T-helper 2 cell (primary cell): Measurements from ENCODE around the gene MPPED1.

Experiments used
- DNase-seq, 5 experiments: peaks; one replicate each; pipeline versions ENCODE4 v3.0.0 to v3.0.0-alpha.2; 2012 to 2022

MPPED1 gene

DNA sequence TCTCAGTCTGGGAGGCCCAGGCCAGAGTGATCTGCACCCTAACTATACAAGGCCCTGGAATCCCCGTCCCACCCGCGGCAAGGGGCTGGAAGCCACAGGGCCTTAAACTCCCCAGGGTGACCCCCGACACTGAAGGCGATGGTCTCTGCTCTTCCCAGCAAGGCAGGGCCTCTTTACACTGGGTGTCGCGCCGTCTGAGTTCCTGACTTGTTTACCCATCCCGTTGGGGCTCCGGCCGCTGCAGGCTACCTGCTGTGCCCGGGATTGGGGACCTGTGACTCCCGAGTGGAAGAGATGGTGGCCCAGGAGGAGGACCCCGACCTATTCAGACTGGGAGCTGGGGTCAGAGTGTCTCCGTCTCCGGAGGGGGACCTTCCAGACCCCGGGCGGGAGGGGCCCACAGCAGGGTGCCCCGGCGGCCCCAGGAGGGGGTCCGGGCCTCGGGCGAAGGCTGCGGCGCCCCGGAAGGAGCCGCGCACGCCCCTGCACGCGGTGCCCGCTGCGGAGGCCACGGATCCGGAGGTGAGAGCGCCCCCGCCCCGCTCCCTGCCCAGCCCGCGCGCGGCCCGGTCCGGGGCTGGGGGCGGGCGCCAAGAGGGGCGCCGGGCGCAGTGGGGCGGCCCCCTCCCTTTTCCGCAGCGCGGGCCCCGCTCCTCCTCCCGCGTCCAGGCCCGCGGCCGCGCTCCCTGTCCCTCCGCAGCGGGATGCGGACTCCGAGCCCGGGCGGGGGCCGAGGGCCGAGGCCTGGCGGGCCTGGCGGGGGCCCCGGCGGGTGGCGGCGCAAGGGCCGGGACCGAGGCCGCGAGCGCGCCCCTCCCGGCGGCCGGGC, 560 bp upstream of the MPPED1 start:
- no peak for DNase-seq

DNA sequence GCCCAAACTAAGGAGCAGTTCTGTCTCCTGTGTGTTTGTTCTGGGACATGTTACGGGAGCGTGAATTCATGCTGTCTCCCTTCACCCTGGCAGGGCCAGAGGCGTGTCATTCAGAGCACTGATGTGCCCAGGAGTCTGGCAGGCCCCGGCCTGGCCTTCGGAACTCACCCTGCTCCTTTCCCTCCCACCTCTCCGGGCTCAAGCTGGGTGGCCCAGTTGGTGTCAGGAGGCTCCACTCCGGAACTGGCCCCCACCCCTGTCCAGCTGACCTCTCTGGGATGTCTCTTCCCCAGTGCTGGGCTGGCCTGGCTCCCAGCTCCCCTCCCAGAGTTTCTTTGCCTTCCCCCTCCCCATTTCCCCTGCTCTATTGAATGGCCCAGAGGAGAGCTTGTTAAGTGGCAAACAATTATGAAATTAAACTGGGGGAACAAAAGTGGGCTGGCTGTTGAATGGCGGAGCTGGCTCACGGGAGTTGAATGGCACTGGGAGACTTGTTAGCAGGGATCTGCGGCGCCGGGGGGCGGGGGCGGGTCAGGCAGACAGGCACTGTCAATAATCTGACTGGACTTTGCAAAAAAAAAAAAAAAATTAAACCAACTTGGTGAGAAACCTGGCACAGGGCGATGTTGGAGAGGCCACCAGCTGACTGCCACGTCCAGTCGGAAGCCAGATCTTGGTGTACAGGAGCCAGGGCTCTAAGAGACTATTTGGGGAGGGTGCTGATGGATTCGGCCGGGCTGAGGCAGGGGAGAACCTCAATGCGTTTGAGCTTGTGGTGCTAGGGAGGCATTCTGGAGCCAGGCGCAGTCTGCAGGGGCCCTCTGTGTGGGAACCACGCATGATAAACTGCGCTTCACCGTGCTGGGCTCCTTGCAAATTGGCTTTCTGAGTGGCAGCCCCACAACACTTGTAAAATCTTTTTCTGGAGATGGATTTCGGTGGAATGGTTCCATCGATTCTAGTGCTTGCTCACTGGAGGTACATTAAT, 1.3 kb downstream of the MPPED1 start:
- no peak for DNase-seq

DNA sequence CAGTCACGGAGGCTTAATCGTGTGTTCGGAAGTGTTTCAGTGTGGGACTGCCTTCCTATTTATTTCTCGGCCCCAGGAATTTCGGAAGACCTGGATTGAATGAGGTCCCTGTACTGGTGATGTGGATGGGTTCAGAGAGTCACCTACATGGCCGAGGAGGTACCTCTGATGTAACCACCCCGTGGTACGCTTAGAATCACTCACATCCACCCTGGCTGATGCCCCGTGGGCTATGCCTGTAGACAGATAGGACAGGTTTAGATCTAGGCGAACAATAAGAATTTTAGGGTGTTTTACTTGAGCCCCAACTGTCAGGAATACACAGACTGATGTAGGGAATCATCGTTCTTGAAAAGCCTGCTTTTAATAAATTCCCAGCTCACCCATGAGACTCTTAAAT, 2.0 kb downstream of the MPPED1 start:
- no peak for DNase-seq

DNA sequence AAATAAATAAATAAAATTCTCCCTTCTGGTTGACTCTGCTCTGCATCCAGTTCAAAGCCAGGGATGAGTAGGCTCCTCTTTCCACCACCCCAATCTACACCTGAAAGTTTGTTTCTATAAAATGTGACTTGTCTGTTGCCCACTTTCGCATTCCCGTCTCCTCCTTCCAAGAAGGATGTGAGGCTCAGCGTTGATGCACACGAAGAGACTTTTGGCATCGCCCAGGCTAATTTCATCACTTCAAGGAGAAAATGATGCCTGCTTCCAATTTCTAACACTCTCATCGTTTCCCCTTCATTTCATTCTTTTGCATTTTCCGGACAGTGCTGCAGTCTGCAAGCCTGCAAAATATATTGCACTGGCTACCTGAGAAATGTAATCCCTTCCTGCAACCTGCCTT, 3.9 kb downstream of the MPPED1 start:
- DNase-seq = no peak

DNA sequence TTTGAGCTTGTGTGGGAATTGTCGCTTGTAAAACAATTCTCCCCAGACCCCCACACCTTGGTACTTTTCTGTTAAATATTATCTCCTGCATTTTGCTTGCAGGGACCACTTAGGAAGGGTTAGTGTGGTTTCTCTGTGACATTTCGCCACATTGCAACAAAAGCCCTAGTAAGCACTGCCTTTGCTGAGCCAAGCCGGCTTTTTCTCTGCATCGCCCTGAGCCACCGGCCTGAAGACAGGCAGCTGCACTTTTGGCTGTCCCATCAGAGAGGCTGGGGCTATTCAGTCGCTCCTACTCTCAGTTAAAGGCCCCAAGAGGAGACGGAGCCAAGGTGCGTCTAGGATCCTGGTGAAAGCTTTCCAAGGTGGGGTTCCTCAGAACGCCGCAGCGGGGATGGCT, 5.7 kb downstream of the MPPED1 start:
- DNase-seq = no peak

DNA sequence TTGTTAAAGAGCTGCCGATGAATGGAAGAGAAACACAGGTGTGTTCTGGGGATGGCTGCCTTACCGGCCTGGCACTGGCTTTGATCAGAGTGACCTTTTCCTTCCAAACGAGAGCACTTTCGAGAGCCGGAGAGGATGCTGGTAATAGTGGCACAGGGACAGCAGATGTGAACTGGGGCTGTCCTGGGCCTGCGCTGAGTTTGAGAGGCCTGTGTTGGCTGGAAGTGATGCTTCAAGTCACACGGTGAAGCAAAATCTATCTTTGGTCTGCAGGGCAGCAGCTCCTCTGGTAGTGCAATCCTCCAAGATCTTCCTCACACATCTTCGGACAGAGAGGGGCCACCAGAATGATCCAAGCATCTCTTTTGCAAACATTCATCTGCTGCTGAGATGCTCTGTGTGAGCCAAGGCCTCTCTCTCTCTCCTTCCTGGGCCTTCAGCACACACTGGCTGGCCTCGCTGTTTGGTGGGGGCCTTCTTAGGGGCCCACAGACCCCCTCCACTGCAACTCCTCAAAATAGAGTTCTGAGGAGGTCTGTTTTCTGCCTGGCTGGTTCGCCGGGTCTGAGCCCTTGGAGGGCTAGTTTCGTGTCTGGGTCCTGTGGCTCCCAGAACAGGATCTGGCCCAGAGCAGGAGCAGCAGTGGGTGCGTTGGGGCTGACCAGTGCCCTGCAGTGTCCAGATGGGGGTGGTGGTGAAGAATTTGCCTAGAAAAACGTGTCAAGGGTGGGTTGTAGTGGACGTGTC, 6.4 kb downstream of the MPPED1 start:
- DNase-seq = no peak

DNA sequence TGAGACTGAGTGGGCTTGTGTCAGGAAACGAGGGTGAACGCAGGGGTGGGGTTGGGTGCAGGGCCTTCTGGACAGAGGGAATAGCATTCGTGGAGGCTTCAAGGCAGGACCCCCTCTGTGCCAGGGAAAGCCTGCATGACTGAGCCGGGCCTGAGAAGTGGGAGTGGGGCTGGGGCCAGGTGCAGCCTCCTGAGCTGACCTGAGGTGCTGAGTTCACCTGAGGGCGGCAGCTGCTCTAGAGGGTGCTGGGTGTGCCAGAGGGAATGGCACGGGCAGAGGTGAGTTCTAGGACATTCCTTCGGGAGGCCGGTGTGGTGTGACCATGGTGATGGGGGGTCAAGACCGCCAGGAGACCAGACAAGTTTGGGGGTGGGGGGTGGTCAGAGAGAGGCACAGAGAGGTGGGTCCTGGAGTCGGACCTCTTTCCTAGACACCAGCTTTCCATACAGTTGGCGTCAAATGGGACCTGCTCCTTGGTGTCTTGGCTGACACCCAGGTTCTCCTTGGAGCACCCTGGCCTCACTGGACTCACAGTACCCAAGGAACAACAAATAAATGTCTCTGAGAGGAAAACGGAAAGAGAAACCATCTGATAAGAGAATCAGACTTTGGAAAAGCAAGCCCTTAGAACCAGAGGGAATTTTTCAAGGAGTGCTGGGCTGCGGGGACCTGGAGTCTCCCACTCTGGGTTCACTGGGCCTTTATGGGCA, 7.7 kb downstream of the MPPED1 start:
- DNase-seq = no peak

DNA sequence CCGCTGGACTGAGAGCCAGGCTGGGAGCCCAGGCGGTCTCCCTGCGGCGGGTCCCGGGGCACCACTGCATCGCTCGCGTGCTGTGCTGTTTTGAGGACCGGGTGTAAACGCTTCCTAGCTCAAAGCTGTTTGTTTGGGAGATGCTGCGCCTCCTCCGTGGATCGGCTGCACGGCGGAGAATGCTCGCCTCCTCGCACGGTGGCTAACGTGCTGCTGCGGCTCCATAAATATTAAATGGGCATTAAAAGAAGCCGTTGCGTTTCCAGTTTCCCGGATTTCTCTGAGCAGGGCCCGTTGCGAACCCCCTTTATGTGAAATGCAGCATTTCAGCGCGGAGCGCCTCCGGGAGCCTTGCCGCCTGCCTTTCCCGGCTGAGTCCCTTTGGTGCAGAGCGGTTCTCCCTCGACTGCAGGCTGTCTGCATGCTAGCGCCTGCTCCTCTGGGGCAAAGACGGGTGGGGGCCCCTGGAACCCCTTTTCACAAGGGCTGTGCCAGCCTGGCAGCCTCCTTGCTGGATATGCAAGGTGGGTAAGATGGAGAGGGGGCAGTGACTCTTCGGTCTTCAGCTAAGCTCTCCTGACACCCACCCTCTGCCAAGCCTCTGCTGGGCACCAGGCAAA, 9.3 kb downstream of the MPPED1 start:
- DNase-seq = no peak

DNA sequence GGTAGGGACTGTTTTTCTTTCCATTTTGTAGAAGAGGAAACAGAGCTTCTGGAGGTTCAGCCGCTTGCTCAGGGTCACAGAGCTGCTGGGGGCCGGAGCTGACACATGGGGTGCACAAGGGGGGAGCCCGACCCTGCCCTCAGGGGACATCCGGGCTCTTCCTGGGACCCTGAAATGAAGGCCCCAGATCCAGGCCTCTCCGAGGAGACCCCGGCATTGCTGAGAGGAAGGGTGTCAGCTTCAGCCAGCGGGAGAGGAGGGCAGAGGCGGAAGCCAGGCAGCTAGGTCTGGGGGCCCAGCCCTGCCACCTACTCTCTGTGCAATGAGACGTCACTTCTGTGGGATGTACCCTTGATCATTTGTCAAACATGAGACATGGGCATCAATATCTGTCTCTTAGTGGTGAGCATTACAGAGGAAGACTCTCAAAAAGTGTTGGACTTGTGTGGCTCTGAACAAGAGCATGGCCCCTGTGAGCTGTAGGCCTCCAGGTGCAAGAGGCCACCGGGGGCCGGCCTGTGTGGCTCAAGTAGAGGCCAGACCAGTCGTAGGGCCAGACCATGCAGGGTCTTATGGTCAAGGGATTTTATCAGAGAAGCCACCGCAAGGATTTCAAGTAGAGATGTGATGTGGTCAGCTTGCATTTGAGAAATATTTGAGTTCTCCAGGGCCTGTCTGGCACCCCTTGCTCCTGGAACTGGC, 10.3 kb downstream of the MPPED1 start:
- DNase-seq = no peak

DNA sequence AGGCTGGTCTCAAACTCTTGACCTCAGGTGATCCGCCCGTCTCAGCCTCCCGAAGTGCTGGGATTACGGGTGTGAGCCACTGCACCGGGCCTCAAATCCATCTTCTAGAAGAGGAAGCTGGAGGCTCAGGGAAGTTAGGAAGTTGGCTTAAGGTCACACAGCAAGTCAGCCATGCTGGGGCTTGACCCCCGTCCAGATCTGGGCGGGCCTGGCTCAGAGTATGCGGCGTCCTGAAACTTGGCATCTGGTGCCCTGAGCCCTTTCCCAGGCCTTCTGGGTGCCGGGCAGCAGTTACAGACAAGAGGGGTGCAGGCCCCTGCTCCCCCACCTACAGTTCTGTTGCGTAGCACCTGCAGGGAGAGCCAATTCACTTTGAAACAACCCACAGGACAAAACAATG, 11.2 kb downstream of the MPPED1 start:
- no peak for DNase-seq

DNA sequence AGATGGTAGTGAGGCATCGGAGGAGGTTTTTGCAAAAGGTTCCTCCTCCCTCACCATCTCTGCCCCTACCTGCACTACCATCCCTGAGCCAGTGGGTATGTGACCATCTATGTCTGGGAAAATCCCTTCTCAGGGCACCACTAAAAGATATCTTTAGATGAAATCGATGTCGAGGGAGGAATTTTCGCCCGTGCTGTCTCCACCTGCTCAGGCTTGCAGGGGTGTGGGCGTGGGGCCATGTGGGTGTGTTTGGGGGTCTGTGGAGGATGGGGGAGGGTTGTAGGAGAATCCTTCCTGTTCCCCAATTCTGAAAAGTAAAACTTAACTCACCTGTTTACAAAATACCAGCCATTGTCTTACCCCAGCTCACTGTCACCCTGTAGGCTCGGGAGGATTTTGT, 12.4 kb downstream of the MPPED1 start:
- DNase-seq = no peak

DNA sequence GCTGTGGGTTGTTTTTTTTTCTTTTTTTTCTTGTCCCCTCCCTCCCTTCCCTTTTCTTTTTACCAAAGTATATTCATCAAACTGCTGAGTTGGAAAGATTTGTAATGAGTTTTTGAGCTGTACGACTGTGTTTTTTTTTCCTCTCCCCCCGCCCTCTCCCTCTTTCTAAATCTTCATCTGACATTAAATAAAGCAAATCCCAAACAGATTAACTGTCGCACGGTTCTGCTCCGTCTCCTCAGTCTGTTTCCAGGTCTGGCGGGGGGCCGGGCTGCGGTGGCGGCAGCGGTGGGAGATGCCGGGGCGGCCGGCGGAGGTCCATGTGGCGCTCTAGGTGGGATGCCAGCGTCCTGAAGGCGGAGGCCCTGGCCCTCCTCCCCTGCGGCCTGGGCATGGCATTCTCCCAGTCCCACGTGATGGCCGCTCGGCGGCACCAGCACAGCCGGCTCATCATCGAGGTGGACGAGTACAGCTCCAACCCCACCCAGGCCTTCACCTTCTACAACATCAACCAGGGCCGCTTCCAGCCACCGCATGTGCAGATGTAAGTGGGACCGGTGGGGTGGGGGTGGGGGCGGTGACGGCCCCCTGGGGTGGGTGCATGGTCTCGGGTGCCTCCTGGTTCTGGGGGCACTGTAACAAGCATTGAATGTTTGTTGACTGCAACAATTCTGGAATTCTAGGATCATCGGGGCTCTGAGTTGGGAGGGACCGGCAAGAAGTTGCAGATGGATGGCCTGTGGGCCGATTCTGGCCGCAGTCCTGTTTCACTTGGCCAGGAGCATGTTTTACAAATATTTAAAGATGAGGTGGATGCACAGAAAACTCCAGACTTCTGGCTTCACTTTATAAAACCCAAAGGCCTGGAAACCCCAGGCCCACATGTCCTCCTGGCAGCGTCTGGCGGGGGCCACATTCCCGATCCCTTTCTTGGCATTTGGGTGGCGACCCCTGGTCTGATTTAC, 13.1 kb downstream of the MPPED1 start:
- DNase-seq = no peak

DNA sequence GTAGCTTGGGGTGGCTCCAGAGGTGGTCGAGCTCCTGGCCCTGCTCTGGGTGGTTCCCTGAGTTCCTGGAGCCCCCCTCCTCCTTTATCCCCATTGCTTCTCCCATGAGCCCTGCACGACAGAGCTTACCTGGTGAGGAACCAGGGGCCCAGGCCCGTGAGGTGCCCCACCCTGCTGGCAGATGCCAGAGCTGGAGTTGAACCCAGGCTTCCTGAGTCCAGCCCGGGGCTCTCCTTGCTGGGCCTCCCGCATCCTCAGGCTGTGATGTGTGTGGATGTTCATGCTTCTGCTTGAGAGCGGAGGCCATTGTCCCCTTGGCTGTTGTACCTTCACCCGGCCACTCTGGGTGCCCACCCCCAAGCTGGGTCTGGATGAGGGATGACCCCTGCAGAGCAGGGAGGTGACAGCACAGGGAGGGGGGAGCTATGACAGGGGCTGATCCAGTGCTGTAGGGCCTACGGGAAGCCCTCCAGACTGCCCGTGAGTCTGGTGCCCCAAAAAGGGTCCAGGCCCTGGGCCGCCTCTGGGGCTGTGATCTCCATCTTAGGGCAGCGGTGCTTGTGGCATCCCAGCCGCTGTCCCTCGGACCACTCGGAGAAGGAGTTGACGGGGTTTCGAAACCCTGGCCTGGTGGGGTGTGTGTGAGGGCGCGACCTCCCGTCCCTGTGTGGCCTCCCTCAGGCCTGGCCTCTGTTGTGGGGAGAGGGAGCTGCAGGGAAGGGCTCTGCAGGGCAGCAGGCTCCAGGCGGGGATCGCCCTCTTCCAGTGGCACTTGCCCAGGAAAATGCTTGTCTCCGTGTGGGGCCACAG, 14.4 kb downstream of the MPPED1 start:
- no peak for DNase-seq

DNA sequence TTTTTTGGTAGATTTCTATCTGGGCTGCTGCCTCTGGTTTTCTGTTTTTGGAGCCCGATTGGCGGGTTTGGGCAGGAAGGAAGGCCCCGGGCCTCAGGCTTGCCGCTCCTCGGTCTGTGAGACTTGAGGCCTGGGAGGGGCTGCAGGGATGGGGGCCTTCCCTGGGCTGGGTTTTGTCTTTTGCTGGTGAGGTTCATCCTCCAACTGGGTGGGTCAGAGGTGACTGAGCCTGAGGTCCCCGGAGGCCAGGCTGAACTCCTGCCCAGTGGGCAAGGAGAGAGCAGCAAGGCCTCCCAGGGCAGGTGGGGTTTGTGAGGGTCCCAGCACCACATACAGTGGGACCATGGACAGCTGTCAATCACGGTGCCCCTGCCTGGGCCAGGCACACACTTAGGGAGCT, 15.0 kb downstream of the MPPED1 start:
- DNase-seq = no peak

DNA sequence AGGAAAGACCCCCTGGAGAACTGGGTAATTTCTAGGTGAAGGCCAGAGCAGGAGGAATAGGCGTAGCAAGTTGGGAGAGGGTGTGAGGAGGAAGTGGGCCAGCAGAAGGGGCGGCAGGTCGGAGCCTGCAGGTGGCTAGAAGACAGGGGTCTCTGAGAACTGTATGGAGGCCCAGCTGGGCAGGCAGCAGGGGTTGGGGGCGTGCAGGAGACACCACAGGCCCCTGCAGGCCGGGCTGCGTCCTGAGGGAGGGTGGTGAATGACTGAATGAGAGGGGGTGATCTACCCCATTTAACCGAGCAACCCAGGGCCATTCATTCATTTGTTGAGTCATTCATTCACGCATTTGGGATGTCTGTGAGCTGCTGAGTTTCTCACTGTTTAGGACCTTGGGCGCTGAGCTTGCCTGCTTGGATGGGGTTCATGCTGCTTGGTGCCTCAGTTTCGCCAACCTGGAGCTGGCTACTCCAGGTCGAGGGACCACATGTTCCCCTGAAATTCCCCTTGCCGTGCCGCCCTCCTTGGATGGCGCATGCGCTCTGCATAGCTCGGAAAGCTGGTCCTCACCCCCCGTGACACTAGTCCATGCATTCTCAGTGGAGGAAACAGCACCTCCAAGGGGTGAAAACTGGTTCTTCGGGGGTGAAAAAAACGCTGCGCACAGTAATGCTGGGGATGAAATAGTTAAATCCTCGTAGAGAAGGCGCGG, 15.6 kb downstream of the MPPED1 start:
- DNase-seq = no peak

DNA sequence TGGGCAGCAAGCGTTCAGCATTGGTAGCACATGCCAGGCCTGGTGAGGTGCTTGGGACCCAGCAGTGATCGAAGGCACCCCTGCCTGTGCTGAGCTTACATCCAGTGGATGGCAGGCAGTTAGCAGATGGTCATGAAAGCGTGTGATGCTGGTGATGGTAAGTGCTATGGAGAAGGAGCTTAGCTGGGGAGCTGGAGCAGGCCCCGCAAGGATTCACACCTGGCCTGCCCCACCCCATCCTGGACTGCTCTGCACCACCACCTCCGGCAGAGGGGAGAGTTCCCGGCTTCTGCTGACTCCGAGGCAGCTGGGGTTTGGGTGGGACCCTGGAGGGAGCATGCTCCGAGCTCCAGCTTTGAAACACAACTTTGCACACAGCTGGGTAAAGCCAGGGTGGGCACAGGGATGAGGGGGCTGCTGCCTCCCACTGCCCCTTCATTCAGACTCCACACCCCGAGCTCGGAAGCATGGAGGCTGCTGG, 16.2 kb downstream of the MPPED1 start:
- no peak for DNase-seq

DNA sequence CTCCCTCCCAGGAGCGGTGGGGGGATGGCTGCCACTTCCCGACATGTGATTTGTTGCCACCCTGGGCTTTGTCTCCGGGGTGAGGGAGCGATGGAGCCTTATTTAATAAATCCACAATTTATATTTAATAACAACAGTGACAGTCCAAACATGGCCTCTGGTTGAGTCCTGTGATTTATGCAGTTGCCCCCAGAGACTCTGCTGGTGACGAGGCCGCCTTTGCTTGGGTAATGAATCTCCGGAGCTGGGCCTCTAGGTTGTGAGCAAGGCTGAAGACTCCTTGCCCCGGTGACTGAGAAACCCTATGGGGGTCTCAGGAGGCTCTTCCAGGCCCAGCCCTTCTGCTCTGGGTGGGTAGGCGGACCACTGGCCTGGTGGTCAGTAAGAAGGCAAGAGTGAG, 16.7 kb downstream of the MPPED1 start:
- DNase-seq = no peak

DNA sequence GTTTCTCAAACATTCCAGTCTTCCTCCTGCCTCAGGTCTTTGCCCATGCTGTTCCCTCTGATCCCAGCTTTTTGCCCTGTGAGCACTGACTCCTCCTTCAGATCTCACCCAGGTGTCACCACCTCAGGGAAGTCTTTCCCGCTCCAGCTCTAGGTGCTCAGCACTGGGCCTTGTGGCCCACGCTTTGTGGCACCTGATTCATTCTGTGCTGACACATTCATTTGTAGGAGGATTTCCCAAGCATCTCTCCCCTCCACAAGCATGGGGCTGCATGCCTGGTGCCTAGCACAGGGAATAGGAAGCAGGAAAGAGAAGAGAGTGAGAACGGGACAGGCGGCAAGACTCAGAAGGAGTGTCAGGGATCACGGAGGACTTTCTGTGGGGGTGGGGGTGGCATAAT, 17.6 kb downstream of the MPPED1 start:
- no peak for DNase-seq
